H1 (cell line): Measurements from ENCODE around the gene ZNF845. TPM values are rescaled to one million over a fixed set of nuclear protein-coding genes. Genes with fewer than 3 reads are reported as not detected.

Experiments used
- CTCF ChIA-PET: fragments of 300-600 bp; sonication (Branson Sonifier 250); formaldehyde crosslinking; loops from one replicate; lab custom pipeline; 2021; ENCODE audit not compliant: partially characterized antibody; lab: Charles Lee
- POLR2A ChIA-PET: fragments of 300-600 bp; sonication (Branson Sonifier 250); formaldehyde crosslinking; loops from one replicate; lab custom pipeline; 2021; ENCODE audit warnings: inconsistent platforms; ENCODE audit not compliant: partially characterized antibody; lab: Charles Lee
- DNase-seq, 2 experiments: peaks; one replicate each; pipeline versions ENCODE4 v3.0.0 to v3.0.0-alpha.2; 2010 to 2022; ENCODE audit warnings: low spot score in 2 of 2, low read depth in 1 of 2, mixed read lengths in 1 of 2
- FAIRE-seq: peaks from 2 replicates; lab custom pipeline; 2011; peaks lifted over from hg19 to GRCh38; lab: Jason Lieb, UNC
- H2AFZ ChIP-seq: 2 replicates; pipeline ENCODE4 v1.8.1; 2012; ENCODE audit warnings: low read length, inconsistent platforms
- H2AK5ac ChIP-seq: 2 replicates; pipeline ENCODE4 v1.6.1; 2013; ENCODE audit warnings: low read depth, low read length
- H2BK120ac ChIP-seq: replicated peaks from 2 replicates; pipeline ENCODE3; 2013; ENCODE audit warnings: low read depth, low read length, inconsistent platforms
- H2BK12ac ChIP-seq: 2 replicates; pipeline ENCODE4 v1.6.1; 2013; ENCODE audit warnings: low read depth, low read length
- H2BK15ac ChIP-seq: 2 replicates; pipeline ENCODE4 v1.6.1; 2013; ENCODE audit warnings: low read length
- H2BK20ac ChIP-seq: 2 replicates; pipeline ENCODE4 v1.6.1; 2013; ENCODE audit warnings: low read length
- H2BK5ac ChIP-seq: 2 replicates; pipeline ENCODE4 v1.6.1; 2013; ENCODE audit warnings: low read depth, low read length
- H3K14ac ChIP-seq: 2 replicates; pipeline ENCODE4 v1.6.1; 2013; ENCODE audit warnings: inconsistent platforms; ENCODE audit not compliant: insufficient read length
- H3K18ac ChIP-seq: 2 replicates; pipeline ENCODE4 v1.6.1; 2013; ENCODE audit warnings: low read length; ENCODE audit errors: extremely low read depth
- H3K23ac ChIP-seq: 2 replicates; pipeline ENCODE4 v1.6.1; 2013; ENCODE audit warnings: inconsistent platforms; ENCODE audit not compliant: insufficient read length
- H3K23me2 ChIP-seq: 2 replicates; pipeline ENCODE4 v1.6.1; 2013; ENCODE audit warnings: low read depth, low read length
- H3K27ac ChIP-seq: 2 replicates; pipeline ENCODE4 v1.6.1; 2011; ENCODE audit warnings: low read depth, low read length, inconsistent platforms
- H3K27me3 ChIP-seq, 4 experiments: replicated peaks in 1 of 4; 1 replicate in 1 of 4; 2 replicates in 3 of 4; pipeline versions ENCODE4 v1.6.1 to v1.8.1; 2011 to 2013; ENCODE audit warnings: low read length in 3 of 4, mild to moderate bottlenecking in 3 of 4, inconsistent platforms in 2 of 4, mixed read lengths in 2 of 4, moderate library complexity in 1 of 4; ENCODE audit not compliant: control insufficient read depth in 3 of 4, insufficient read depth in 3 of 4; ENCODE audit errors: extremely low read depth in 1 of 4
- H3K36me3 ChIP-seq, 4 experiments: 2 replicates each; pipeline versions ENCODE4 v1.6.1 to v1.8.1; 2011 to 2013; ENCODE audit warnings: mild to moderate bottlenecking in 4 of 4, low read length in 3 of 4, moderate library complexity in 2 of 4, control low read depth in 1 of 4, inconsistent platforms in 1 of 4; ENCODE audit not compliant: insufficient read depth in 4 of 4, control insufficient read depth in 2 of 4
- H3K4ac ChIP-seq: replicated peaks from 2 replicates; pipeline ENCODE3; 2013; ENCODE audit warnings: low read length, low read depth, mixed read lengths, inconsistent platforms; ENCODE audit not compliant: insufficient read length
- H3K4me1 ChIP-seq, 4 experiments: replicated peaks in 1 of 4; 1 replicate in 1 of 4; 2 replicates in 3 of 4; pipeline versions ENCODE4 v1.6.1 to v1.8.1; 2011 to 2013; ENCODE audit warnings: low read length in 3 of 4, inconsistent platforms in 2 of 4, mixed read lengths in 1 of 4; ENCODE audit not compliant: insufficient read depth in 4 of 4, control insufficient read depth in 3 of 4
- H3K4me2 ChIP-seq, 2 experiments: 2 replicates each; pipeline versions ENCODE4 v1.6.1 to v1.8.1; 2011 to 2013; ENCODE audit warnings: low read depth in 2 of 2, low read length in 2 of 2, control low read depth in 1 of 2, inconsistent platforms in 1 of 2, mild to moderate bottlenecking in 1 of 2; ENCODE audit not compliant: insufficient read depth in 1 of 2
- H3K4me3 ChIP-seq, 4 experiments: fragments of 200-600, 300-600 bp in 1 of 4; sonication (generic), shearing (Covaris generic), sonication (Bioruptor Twin) in 1 of 4; 2 replicates each; pipeline versions ENCODE4 v1.5.1 to v1.8.1; 2011 to 2016; ENCODE audit warnings: low read length in 4 of 4, low read depth in 3 of 4, control low read depth in 2 of 4, inconsistent platforms in 2 of 4, mild to moderate bottlenecking in 2 of 4, mixed read lengths in 1 of 4, moderate library complexity in 1 of 4; ENCODE audit not compliant: insufficient read depth in 2 of 4; ENCODE audit errors: extremely low read depth in 1 of 4
- H3K56ac ChIP-seq: replicated peaks from 2 replicates; pipeline ENCODE3; 2013; ENCODE audit warnings: low read depth, mild to moderate bottlenecking, mixed read lengths, low read length, inconsistent platforms; ENCODE audit not compliant: insufficient read length
- H3K79me1 ChIP-seq: 2 replicates; pipeline ENCODE4 v1.6.1; 2013; ENCODE audit warnings: low read depth, low read length, control low read depth
- H3K79me2 ChIP-seq, 2 experiments: 2 replicates each; pipeline versions ENCODE4 v1.6.1 to v1.8.1; 2012 to 2013; ENCODE audit warnings: low read length in 2 of 2, mild to moderate bottlenecking in 2 of 2, inconsistent platforms in 1 of 2; ENCODE audit not compliant: insufficient read depth in 2 of 2, control insufficient read depth in 1 of 2
- H3K9ac ChIP-seq, 4 experiments: replicated peaks in 1 of 4; 1 replicate in 1 of 4; 2 replicates in 3 of 4; pipeline versions ENCODE4 v1.6.1 to v1.8.1; 2011 to 2013; ENCODE audit warnings: low read depth in 3 of 4, low read length in 3 of 4, control low read depth in 2 of 4, mild to moderate bottlenecking in 2 of 4, moderate library complexity in 2 of 4, inconsistent platforms in 1 of 4; ENCODE audit errors: extremely low read depth in 1 of 4
- H3K9me3 ChIP-seq, 2 experiments: 2 replicates each; pipeline versions ENCODE4 v1.6.1 to v1.8.1; 2012 to 2013; ENCODE audit warnings: mild to moderate bottlenecking in 2 of 2, moderate library complexity in 2 of 2, control low read depth in 1 of 2, inconsistent platforms in 1 of 2, low read depth in 1 of 2, low read length in 1 of 2, mixed read lengths in 1 of 2; ENCODE audit not compliant: insufficient read depth in 2 of 2
- H4K20me1 ChIP-seq, 2 experiments: replicated peaks in 1 of 2; 2 replicates each; pipeline versions ENCODE3 to v1.8.1; 2011 to 2013; ENCODE audit warnings: inconsistent platforms in 2 of 2, low read length in 2 of 2, mild to moderate bottlenecking in 1 of 2; ENCODE audit not compliant: insufficient read depth in 2 of 2, control insufficient read depth in 1 of 2
- H4K5ac ChIP-seq: 2 replicates; pipeline ENCODE4 v1.6.1; 2013; ENCODE audit warnings: low read length, low read depth, mixed read lengths, inconsistent platforms; ENCODE audit not compliant: insufficient read length
- H4K8ac ChIP-seq: 2 replicates; pipeline ENCODE4 v1.8.0; 2013; ENCODE audit warnings: mild to moderate bottlenecking, moderate library complexity, low read length, inconsistent platforms; ENCODE audit not compliant: insufficient read depth; ENCODE audit errors: extremely low read depth
- H4K91ac ChIP-seq: replicated peaks from 2 replicates; pipeline ENCODE3; 2013; ENCODE audit warnings: low read length, mixed read lengths, inconsistent platforms; ENCODE audit not compliant: insufficient read length
- CBX8 ChIP-seq: fragments of 300-800, 300-1000 bp; sonication (generic); IDR thresholded peaks from 2 replicates; pipeline ENCODE4 v1.7.1; 2016; ENCODE audit warnings: low read depth, low read length, borderline replicate concordance
- KDM4A ChIP-seq: IDR thresholded peaks from one replicate; pipeline ENCODE4 v1.7.1; 2012; ENCODE audit warnings: low read depth, mild to moderate bottlenecking, moderate library complexity, low read length, inconsistent platforms; ENCODE audit not compliant: severe bottlenecking
- MAFK ChIP-seq: IDR thresholded peaks from 2 replicates; pipeline ENCODE4 v1.6.1; 2012; ENCODE audit warnings: low read depth, mild to moderate bottlenecking, improper control_type of control experiment, low read length
- SP1 ChIP-seq: IDR thresholded peaks from 2 replicates; pipeline ENCODE4 v1.6.1; 2011; ENCODE audit warnings: low read depth, low read length
- TCF12 ChIP-seq: IDR thresholded peaks from 2 replicates; pipeline ENCODE4 v1.6.1; 2011; ENCODE audit warnings: low read depth, mild to moderate bottlenecking, low read length
- WGBS, 2 experiments: shearing (Covaris generic) in 1 of 2; methylation state at CpG; one replicate each; pipeline versions ENCODE4 v1.1.6 to v1.1.7; 2013 to 2015; ENCODE audit warnings: low lambda C conversion rate in 2 of 2, mixed read lengths in 2 of 2, inconsistent platforms in 1 of 2, low coverage in 1 of 2, missing lambda C conversion rate in 1 of 2; ENCODE audit not compliant: insufficient replicate concordance in 2 of 2, insufficient coverage in 1 of 2, insufficient read length in 1 of 2; ENCODE audit errors: extremely low coverage in 1 of 2, missing lambda C conversion rate in 1 of 2; 5-methylcytosine and 5-hydroxymethylcytosine counted together
- polyA plus RNA-seq, 7 experiments: library from polyadenylated mRNA; depleted of rRNA in 3 of 7; stranded (reverse) in 5 of 7; unstranded in 2 of 7; fragments of >200 nt in 5 of 7; fragments of 200-250 nt in 2 of 7; gene quantifications; 1 replicate in 5 of 7; 2 replicates in 1 of 7; 4 replicates in 1 of 7; pipeline versions ENCODE4 v1.2.1 to v1.2.3, GENCODE V29; 2011 to 2013; ENCODE audit warnings: missing spikeins in 2 of 7, mixed read lengths in 2 of 7
- total RNA-seq: library from RNA; stranded (reverse); fragmentation: NEBNext Ultra II Directional; extraction: Animal tissue kit (Norgen Biotek cat#: 25700); gene quantifications from 2 replicates; pipeline ENCODE4 v1.2.1, GENCODE V29; 2021
- TF ChIP-seq, protein P1 (sequence below), 3 experiments: IDR thresholded peaks; 1 replicate in 2 of 3; 2 replicates in 1 of 3; pipeline versions ENCODE4 v1.5.1 to v1.6.1; 2011; ENCODE audit warnings: low read length in 3 of 3, mild to moderate bottlenecking in 3 of 3, inconsistent platforms in 2 of 3, low read depth in 1 of 3, moderate library complexity in 1 of 3; ENCODE audit not compliant: insufficient read depth in 1 of 3; ENCODE audit errors: control extremely low read depth in 1 of 3

ZNF845 gene
- total and polyA plus RNA-seq, 2 of the 8 experiments (the other 6 are each of a cell fraction or from before 2014, with no cell fraction given) = 3.6 to 22.5 TPM

DNA sequence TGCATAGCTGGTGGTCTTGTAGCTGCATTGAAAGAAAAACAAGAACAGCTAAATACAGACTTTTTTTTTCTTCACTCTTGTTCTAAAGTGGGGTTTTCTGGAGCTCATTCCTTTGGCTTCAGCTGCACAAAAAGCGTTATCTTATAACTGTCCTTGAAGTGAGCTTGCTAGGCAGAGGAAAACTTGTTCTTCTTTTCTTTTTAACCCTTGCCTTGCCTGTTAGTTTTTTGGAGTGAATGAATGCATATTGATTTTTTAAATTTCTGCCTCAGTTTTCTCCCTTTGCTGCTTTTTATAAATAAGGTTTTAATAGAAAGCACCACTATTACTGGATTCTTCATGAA lies 62.9 kb downstream of the ZNF845 start:
- no peak overlapping the region for H2BK120ac ChIP-seq
- peak overlapping the region; percentile 81 to 83; a peak in 3 of 4 replicates for H3K4me2 ChIP-seq
- H3K4ac ChIP-seq = no peak overlapping the region
- DNase-seq (no peak), FAIRE-seq (no peak)
- no peak overlapping the region for H3K23ac ChIP-seq
- H4K91ac ChIP-seq = no peak overlapping the region
- no peak overlapping the region for H4K8ac ChIP-seq
- no peak overlapping the region for H2AFZ ChIP-seq
- no peak overlapping the region for H2BK5ac ChIP-seq
- peaks cover 0 to 3% of the 10 kb centered on the region in 2 experiments; a peak in 1 of 4 replicates for H3K79me2 ChIP-seq
- POLR2A ChIA-PET = no interaction called here
- H2AK5ac ChIP-seq = no peak overlapping the region
- peaks cover 0 to 4% of the 10 kb centered on the region in 2 experiments for H4K20me1 ChIP-seq
- H3K56ac ChIP-seq = no peak overlapping the region
- WGBS, 2 experiments = 33% methylated on average over 1 of the region's 1 CpG; no CpG with 5 or more reads in 1 of the 2 experiments
- CTCF ChIA-PET = no interaction called here
- peaks cover 7% of the 10 kb centered on the region; the same call in 1 of the 2 replicates for H3K23me2 ChIP-seq
- H3K27ac ChIP-seq = no peak overlapping the region
- no peak overlapping the region for H3K18ac ChIP-seq
- H3K14ac ChIP-seq = no peak overlapping the region
- no peaks in the 10 kb centered on the region for H3K9me3 ChIP-seq
- H3K36me3 ChIP-seq = peaks cover 0 to 19% (median 1%) of the 10 kb centered on the region in 4 experiments; a peak in 3 of 8 replicates
- H2BK20ac ChIP-seq = no peak overlapping the region
- H3K79me1 ChIP-seq = no peaks in the 10 kb centered on the region
- H2BK12ac ChIP-seq = no peak overlapping the region
- H3K4me3 ChIP-seq = peak overlapping the region; percentile 23 to 96 (median 57); a peak in 5 of 8 replicates
- no peaks in the 10 kb centered on the region for H3K27me3 ChIP-seq
- H4K5ac ChIP-seq = no peak overlapping the region
- H2BK15ac ChIP-seq = no peak overlapping the region
- H3K9ac ChIP-seq = no peak overlapping the region
- H3K4me1 ChIP-seq = peaks cover 0 to 2% (median 0%) of the 10 kb centered on the region in 4 experiments; a peak in 3 of 7 replicates
- no peak for TF ChIP-seq CBX8
- TF ChIP-seq SP1 = no peak
- TF ChIP-seq TCF12 = no peak
- TF ChIP-seq KDM4A = no peak
- no peak for TF ChIP-seq MAFK
- TF ChIP-seq, protein P1, sequence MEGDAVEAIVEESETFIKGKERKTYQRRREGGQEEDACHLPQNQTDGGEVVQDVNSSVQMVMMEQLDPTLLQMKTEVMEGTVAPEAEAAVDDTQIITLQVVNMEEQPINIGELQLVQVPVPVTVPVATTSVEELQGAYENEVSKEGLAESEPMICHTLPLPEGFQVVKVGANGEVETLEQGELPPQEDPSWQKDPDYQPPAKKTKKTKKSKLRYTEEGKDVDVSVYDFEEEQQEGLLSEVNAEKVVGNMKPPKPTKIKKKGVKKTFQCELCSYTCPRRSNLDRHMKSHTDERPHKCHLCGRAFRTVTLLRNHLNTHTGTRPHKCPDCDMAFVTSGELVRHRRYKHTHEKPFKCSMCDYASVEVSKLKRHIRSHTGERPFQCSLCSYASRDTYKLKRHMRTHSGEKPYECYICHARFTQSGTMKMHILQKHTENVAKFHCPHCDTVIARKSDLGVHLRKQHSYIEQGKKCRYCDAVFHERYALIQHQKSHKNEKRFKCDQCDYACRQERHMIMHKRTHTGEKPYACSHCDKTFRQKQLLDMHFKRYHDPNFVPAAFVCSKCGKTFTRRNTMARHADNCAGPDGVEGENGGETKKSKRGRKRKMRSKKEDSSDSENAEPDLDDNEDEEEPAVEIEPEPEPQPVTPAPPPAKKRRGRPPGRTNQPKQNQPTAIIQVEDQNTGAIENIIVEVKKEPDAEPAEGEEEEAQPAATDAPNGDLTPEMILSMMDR (IDR thresholded peaks at IDR 0.05; ENCODE audit: control extremely low read depth in 1 of 3, insufficient read depth in 1 of 3, low read depth in 1 of 3, low read length in 3 of 3) = no peak
